ENCODE data around the gene ZNF431. TPM values are rescaled to one million over a fixed set of nuclear protein-coding genes. Genes with fewer than 3 reads are reported as not detected.

Gene ZNF431
- total RNA-seq, 1 donor, result 9.9 TPM

- TF ChIP-seq CTCF (IDR thresholded peaks at IDR 0.05; ENCODE audit: insufficient read depth, low read depth, low read length), result no peak
- H3K4me3 ChIP-seq (ENCODE audit: low read depth, low read length), result no peak overlapping the region
- no peak for DNase-seq (ENCODE audit: low read depth)
Measured at GRCh38 chr19:21143428-21143827, 1.6 kb downstream of the ZNF431 start.

GRCh38 chr19:21143854-21144253, 2.0 kb downstream of the ZNF431 start:
- DNase-seq (ENCODE audit: low read depth), result peak; percentile 31
- no peak overlapping the region for H3K4me3 ChIP-seq (ENCODE audit: low read depth, low read length)
- no peak for TF ChIP-seq CTCF (IDR thresholded peaks at IDR 0.05; ENCODE audit: insufficient read depth, low read depth, low read length)

GRCh38 chr19:21147540-21147939, 5.7 kb downstream of the ZNF431 start:
- peak; percentile 25 for DNase-seq (ENCODE audit: low read depth)
- no peak for TF ChIP-seq CTCF (IDR thresholded peaks at IDR 0.05; ENCODE audit: insufficient read depth, low read depth, low read length)
- no peak overlapping the region for H3K4me3 ChIP-seq (ENCODE audit: low read depth, low read length)

GRCh38 chr19:21148681-21149080, 6.8 kb downstream of the ZNF431 start:
- no peak overlapping the region for H3K4me3 ChIP-seq (ENCODE audit: low read depth, low read length)
- no peak for DNase-seq (ENCODE audit: low read depth)
- TF ChIP-seq CTCF (IDR thresholded peaks at IDR 0.05; ENCODE audit: insufficient read depth, low read depth, low read length), result no peak

- TF ChIP-seq CTCF (IDR thresholded peaks at IDR 0.05; ENCODE audit: insufficient read depth, low read depth, low read length), result no peak
- no peak overlapping the region for H3K4me3 ChIP-seq (ENCODE audit: low read depth, low read length)
- DNase-seq (ENCODE audit: low read depth), result no peak
Measured at GRCh38 chr19:21149877-21150276, 8.0 kb downstream of the ZNF431 start.

GRCh38 chr19:21151460-21151859, 9.6 kb downstream of the ZNF431 start:
- no peak overlapping the region for H3K4me3 ChIP-seq (ENCODE audit: low read depth, low read length)
- TF ChIP-seq CTCF (IDR thresholded peaks at IDR 0.05; ENCODE audit: insufficient read depth, low read depth, low read length), result no peak
- DNase-seq (ENCODE audit: low read depth), result no peak

- DNase-seq (ENCODE audit: low read depth), result peak; percentile 20
- H3K4me3 ChIP-seq (ENCODE audit: low read depth, low read length), result no peak overlapping the region
- no peak for TF ChIP-seq CTCF (IDR thresholded peaks at IDR 0.05; ENCODE audit: insufficient read depth, low read depth, low read length)
Measured at GRCh38 chr19:21158523-21159135, 16.8 kb downstream of the ZNF431 start.

Measured in fibroblast of villous mesenchyme (primary cell).